Measurements from ENCODE around the gene SORL1-AS1.

SORL1-AS1 gene

DNA sequence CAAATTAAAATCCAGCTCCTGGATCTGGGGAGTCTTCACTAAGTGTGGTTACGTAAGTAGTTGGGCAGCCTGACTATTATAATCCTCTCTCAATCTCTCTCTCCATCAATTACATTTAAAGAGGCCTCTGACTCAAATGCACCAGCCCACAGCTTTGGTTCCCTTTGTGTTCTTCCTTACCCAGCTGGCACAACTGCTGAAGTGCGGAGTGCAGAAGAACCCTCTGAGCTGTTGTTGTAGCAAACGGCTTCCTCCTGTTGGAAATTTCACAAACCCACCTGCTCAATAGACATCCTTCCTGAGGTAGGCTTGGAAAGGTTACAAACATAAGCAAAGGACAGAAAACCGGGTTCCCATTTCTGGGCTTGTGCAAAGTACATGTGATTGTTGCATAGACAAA is 17.6 kb downstream of the SORL1-AS1 start:
- Histone ChIP-seq H3K27me3 (ENCODE audit: low read depth, low read length) (no peaks in the 10 kb centered on the region), H3K9me3 (ENCODE audit: insufficient read depth, low read length) (no peaks in the 10 kb centered on the region), H2AFZ (ENCODE audit: low read depth, low read length) (no peak overlapping the region), H4K20me1 (ENCODE audit: insufficient read depth, low read length) (no peaks in the 10 kb centered on the region), H3K9ac (ENCODE audit: low read length) (no peak overlapping the region), H3K27ac (ENCODE audit: low read length) (no peak overlapping the region), H3K4me1 (ENCODE audit: low read length) (peaks cover 44% of the 10 kb centered on the region), H3K4me2 (ENCODE audit: low read length) (no peak overlapping the region), H3K79me2 (ENCODE audit: low read length) (no peaks in the 10 kb centered on the region), H3K4me3 (ENCODE audit: low read length) (no peak overlapping the region), H3K36me3 (replicated peaks; ENCODE audit: low read depth, low read length) (no peaks in the 10 kb centered on the region)
- no peak for TF ChIP-seq EZH2phosphoT487 (IDR thresholded peaks at IDR 0.05; ENCODE audit: low read depth)
- TF ChIP-seq, protein P1, sequence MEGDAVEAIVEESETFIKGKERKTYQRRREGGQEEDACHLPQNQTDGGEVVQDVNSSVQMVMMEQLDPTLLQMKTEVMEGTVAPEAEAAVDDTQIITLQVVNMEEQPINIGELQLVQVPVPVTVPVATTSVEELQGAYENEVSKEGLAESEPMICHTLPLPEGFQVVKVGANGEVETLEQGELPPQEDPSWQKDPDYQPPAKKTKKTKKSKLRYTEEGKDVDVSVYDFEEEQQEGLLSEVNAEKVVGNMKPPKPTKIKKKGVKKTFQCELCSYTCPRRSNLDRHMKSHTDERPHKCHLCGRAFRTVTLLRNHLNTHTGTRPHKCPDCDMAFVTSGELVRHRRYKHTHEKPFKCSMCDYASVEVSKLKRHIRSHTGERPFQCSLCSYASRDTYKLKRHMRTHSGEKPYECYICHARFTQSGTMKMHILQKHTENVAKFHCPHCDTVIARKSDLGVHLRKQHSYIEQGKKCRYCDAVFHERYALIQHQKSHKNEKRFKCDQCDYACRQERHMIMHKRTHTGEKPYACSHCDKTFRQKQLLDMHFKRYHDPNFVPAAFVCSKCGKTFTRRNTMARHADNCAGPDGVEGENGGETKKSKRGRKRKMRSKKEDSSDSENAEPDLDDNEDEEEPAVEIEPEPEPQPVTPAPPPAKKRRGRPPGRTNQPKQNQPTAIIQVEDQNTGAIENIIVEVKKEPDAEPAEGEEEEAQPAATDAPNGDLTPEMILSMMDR (IDR thresholded peaks at IDR 0.05; ENCODE audit: low read depth, low read length), result no peak

DNA sequence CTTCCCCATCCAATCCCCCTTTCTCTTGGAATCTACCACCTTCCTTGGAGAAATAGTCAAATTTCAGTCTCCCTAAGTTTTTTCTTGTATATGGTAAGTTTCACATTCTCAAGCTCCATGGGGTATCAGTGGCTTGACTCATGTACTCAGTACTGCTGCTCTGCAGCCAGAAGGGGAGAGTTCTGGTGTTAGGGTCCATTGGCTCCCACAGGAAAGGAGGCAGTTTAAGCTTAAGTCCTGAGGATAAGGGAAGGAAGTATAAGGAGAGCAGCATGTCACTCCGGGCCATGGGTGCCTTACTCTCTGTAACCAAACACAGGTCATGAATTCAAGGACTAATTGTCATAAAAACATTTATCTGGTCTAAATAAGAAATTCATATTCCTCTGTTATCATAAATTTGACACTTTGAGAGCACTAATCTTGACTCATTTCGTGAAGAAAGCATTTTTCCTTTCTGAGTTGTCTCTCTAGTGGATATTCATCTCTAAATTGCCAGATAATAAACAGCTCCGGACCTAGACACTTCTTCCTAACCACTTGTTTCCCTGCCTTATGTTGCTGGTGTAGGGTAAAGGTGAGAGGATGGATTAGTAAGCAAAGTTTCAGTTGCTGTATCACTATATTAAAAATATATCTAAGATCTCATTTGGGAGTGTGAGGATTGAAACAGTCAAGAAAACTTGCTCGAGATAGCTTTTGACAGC is 20.8 kb downstream of the SORL1-AS1 start:
- no peak overlapping the region for H3K9ac ChIP-seq (ENCODE audit: low read length)
- no peak overlapping the region for H2AFZ ChIP-seq (ENCODE audit: low read depth, low read length)
- H3K9me3 ChIP-seq (ENCODE audit: insufficient read depth, low read length), result no peaks in the 10 kb centered on the region
- H3K27ac ChIP-seq (ENCODE audit: low read length), result peak overlapping the region; percentile 67
- TF ChIP-seq, protein P1 (IDR thresholded peaks at IDR 0.05; ENCODE audit: low read depth, low read length), result no peak
- no peak for TF ChIP-seq EZH2phosphoT487 (IDR thresholded peaks at IDR 0.05; ENCODE audit: low read depth)
- H4K20me1 ChIP-seq (ENCODE audit: insufficient read depth, low read length), result no peaks in the 10 kb centered on the region
- H3K36me3 ChIP-seq (replicated peaks; ENCODE audit: low read depth, low read length), result no peaks in the 10 kb centered on the region
- H3K27me3 ChIP-seq (ENCODE audit: low read depth, low read length), result no peaks in the 10 kb centered on the region
- H3K4me2 ChIP-seq (ENCODE audit: low read length), result peak overlapping the region; percentile 28
- H3K79me2 ChIP-seq (ENCODE audit: low read length), result no peaks in the 10 kb centered on the region
- no peak overlapping the region for H3K4me3 ChIP-seq (ENCODE audit: low read length)
- peaks cover 71% of the 10 kb centered on the region for H3K4me1 ChIP-seq (ENCODE audit: low read length)

DNA sequence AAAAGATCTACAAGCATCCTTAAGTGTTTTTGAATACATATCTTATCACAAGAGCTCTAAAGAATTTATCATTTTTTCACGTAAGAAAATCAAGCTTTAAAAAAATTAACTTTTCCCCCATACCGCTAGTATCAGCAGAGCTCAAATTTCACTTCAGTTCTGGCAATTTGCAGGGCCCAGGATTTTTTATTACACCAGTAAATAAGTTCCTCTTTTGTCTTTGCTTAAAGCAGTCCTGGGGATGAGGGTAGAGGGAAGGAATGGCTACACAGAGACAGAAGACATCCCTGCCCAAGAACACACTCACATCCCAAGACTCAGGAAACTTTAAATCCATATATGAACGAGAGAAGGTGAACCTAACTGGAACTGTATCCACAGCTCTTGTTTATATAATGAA is 23.2 kb downstream of the SORL1-AS1 start:
- no peaks in the 10 kb centered on the region for H3K36me3 ChIP-seq (replicated peaks; ENCODE audit: low read depth, low read length)
- H3K79me2 ChIP-seq (ENCODE audit: low read length), result no peaks in the 10 kb centered on the region
- no peak overlapping the region for H2AFZ ChIP-seq (ENCODE audit: low read depth, low read length)
- TF ChIP-seq, protein P1 (IDR thresholded peaks at IDR 0.05; ENCODE audit: low read depth, low read length), result no peak
- H4K20me1 ChIP-seq (ENCODE audit: insufficient read depth, low read length), result no peaks in the 10 kb centered on the region
- H3K9me3 ChIP-seq (ENCODE audit: insufficient read depth, low read length), result no peaks in the 10 kb centered on the region
- peak overlapping the region; percentile 67 for H3K27ac ChIP-seq (ENCODE audit: low read length)
- H3K27me3 ChIP-seq (ENCODE audit: low read depth, low read length), result no peaks in the 10 kb centered on the region
- peak overlapping the region; percentile 48 for H3K9ac ChIP-seq (ENCODE audit: low read length)
- peak overlapping the region; percentile 36 for H3K4me3 ChIP-seq (ENCODE audit: low read length)
- peak overlapping the region; percentile 67 for H3K4me2 ChIP-seq (ENCODE audit: low read length)
- peaks cover 56% of the 10 kb centered on the region for H3K4me1 ChIP-seq (ENCODE audit: low read length)

DNA sequence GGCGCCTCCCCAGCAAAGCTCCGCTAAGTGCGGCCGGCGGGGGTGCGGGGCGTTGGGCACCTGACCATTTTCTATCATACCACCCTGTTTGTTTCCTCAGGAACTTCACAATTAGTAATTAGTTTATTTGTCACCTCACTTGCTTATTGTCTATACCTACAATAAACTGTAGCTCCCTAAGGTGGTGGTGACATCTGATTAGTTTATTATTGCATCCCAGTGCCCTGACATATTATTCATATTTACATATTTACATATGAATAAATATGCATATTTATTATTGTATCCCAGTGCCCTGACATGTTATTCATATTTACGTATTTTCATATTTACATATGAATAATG is 25.4 kb downstream of the SORL1-AS1 start:
- H3K4me1 ChIP-seq (ENCODE audit: low read length), result peaks cover 61% of the 10 kb centered on the region
- peak overlapping the region; percentile 39; the same call in 1 of the 2 replicates for H2AFZ ChIP-seq (ENCODE audit: low read depth, low read length)
- H3K36me3 ChIP-seq (replicated peaks; ENCODE audit: low read depth, low read length), result no peaks in the 10 kb centered on the region
- H3K27ac ChIP-seq (ENCODE audit: low read length), result no peak overlapping the region
- no peaks in the 10 kb centered on the region for H3K27me3 ChIP-seq (ENCODE audit: low read depth, low read length)
- peak overlapping the region; percentile 92 for H3K4me2 ChIP-seq (ENCODE audit: low read length)
- H4K20me1 ChIP-seq (ENCODE audit: insufficient read depth, low read length), result no peaks in the 10 kb centered on the region
- H3K9ac ChIP-seq (ENCODE audit: low read length), result peak overlapping the region; percentile 66
- TF ChIP-seq, protein P1 (IDR thresholded peaks at IDR 0.05; ENCODE audit: low read depth, low read length), result no peak
- no peak for TF ChIP-seq EZH2phosphoT487 (IDR thresholded peaks at IDR 0.05; ENCODE audit: low read depth)
- no peaks in the 10 kb centered on the region for H3K9me3 ChIP-seq (ENCODE audit: insufficient read depth, low read length)
- H3K79me2 ChIP-seq (ENCODE audit: low read length), result no peaks in the 10 kb centered on the region
- peak overlapping the region; percentile 76 for H3K4me3 ChIP-seq (ENCODE audit: low read length)

All from OCI-LY3 (cell line).